Measurements from ENCODE around the gene IFI16.
"Not testable (repeated sequence)": the region's sequence is repeated elsewhere in the genome, so short reads cannot be mapped to it uniquely, and the experiment has no call there.

IFI16 gene

DNA sequence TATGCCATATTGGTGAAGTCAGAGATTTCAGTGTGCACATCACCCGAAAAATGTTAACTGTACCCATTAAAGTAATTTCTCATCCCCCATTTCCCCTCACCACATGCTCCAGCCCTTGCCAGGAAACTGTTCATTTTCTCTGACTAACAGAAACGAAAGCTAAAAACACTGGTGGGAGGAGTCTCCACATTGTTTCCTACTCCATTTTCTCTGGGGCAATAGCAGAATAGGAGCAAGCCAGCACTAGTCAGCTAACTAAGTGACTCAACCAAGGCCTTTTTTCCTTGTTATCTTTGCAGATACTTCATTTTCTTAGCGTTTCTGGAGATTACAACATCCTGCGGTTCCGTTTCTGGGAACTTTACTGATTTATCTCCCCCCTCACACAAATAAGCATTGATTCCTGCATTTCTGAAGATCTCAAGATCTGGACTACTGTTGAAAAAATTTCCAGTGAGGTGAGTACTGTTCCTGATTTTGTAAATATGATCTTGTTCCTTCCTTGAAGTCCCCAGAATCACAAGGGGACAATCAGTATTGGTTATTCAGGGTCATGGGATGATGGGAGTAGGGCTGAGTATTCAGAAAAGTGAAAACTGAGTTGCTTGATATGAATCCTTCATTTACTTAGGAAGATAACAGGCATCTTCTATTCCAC lies at the start of gene IFI16:
Gene IFI16 (plus strand): TSS at position 204 of the 658 bp plus-strand sequence. CDS start 4,774 bp downstream, outside the sequence.
- DNase-seq = no peak

DNA sequence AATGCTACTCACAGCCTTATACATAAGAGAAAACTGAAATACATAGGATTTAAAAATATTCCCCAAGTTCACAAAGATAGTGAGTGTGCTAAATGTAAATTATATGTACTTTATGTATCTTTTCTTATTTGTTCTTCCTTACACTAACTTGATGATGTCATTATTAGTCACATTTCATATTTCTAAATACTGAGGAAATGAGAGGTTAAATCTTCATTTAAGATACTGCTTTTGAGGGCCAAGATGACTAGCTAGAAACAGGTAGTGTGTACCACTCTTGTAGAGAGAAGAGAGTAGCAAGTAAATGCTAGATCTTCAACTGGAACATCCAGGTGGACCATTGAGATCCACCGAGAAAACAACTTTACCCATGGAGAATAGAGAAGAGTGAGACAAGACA lies 48.5 kb upstream of the IFI16 start:
- DNase-seq = no peak

DNA sequence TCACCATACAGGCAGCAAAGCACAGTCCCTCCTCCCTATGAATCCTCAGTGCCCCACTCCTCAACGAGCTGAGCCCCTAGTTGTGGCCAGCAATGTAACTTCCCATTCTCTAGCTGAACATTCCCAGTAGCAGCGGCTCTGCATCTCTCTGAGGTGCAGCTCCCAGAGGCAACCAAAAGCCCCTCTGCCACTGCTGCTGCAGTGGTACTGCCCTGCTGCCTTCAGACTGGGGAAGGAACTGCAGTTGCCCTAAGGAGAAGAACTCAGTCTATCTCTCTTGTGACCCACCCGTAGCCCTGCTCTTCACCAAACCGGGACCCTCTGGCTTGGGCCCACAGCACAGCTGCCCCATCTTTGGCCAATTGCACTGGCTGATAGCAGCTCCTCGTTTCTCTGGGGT lies 46.7 kb upstream of the IFI16 start:
- DNase-seq = no peak

- DNase-seq = no peak
Measured at GRCh38 chr1:158969166-158969565, 40.5 kb upstream of the IFI16 start.

DNA sequence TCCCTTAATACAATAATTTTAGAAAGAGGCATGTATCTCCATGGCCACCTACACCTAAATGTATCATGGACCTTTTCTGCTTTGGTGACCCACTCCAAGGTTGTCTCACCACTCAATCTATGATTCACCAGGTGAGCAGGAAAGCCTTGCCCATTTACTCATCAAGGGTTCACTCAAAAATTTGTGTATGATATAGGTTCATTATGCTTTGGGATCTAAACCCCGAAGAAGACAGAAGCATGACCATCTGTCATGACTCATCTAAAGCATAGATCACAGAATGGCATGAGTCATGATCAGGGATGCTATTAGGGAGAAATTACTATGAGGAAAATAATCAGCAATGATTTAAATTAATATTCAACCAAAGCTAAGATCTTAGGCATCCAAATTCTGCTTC lies 39.9 kb upstream of the IFI16 start:
- DNase-seq = no peak

GRCh38 chr1:158972841-158973240 lies 36.9 kb upstream of the IFI16 start:
- no peak for DNase-seq

DNA sequence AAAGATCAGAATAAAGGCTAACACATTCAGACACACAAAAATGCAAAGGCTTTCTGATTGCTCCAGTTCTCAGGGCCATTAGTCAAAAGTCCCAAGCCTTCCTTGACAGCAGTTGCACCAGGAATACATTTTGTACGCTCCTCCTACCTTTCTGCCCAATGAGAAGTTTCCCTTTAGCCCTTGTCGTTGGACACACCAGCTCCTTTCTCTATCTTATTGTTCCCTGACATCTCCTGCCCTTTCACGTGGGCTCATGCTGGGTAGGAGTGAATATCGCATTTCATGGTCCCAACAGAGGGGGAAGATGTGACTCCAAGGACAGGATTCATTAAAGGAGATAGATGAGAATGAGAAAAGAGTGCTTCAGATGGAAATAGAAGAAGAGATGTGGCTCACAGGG lies 33.5 kb upstream of the IFI16 start:
- DNase-seq = no peak

DNA sequence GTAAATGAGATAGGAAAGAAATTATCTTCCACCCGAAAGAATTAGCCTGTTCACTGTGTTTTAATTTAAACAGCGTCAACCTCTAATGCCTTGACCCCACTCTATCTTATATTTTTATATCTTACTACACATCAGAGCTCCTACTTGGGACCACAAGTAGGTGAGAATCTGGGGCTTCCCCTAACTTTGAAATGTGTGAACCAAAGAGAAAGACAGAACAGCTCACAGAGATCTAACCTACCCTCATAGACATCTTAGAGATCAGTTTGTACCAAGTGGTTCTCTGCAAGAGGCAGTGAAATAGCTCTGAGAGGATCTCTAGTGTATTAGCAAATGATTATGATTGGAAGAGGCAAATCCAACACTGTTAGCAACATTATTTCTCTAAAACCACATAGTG lies 31.0 kb upstream of the IFI16 start:
- DNase-seq = no peak

DNA sequence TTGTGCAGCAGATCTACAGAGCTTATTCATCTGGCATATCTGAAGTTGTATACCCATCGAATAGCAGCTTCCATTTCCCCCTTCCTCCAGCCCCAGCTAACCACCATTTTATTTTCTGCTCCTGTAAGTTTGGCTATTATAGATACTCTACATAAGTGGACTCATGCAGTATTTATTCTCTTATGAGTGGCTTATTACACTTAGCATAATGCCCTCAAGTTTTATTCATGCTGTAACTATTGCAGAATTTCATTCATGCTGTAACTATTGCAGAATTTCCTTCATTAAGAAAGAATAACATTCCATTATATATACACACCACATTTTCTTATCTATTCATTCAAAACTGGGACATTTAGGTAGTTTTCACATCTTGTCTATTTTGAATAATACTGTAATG lies 30.5 kb upstream of the IFI16 start:
- DNase-seq = no peak

DNA sequence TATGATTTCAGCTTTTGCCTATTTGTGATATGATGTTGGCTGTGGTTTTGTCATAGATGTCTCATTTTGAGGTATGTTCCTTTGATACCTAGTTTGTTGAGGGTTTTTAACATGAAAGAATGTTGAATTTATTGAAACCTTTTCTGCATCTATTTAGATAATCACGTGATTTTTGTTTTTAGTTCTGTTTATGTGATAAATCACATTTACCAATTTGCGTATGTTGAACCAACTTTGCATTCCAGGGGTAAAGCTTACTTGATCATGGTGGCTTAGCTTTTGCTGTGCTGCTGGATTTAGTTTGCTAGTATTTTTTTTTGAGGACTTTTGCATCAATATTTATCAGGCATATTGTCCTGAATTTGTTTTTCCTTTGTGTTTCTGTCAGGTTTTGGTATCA lies 26.5 kb upstream of the IFI16 start:
- DNase-seq = no peak

DNA sequence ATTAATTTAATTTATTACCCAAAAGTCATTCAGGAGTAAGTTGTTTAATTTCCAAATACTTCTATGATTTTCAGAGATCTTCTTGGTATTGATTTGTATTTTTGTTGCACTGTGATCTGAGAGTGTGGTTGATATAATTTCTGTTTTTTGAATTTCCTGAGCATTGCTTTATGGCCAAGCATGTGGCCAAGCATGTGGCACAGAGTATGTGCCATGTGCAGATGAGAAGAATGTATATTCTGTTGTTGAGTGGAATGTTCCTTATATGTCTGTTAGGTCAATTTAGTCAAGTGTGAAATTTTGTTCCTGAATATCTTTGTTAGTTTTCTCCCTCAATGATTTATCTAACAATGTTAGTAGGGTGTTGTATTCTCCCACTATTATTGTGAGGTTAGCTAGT lies 25.3 kb upstream of the IFI16 start:
- DNase-seq = no peak

DNA sequence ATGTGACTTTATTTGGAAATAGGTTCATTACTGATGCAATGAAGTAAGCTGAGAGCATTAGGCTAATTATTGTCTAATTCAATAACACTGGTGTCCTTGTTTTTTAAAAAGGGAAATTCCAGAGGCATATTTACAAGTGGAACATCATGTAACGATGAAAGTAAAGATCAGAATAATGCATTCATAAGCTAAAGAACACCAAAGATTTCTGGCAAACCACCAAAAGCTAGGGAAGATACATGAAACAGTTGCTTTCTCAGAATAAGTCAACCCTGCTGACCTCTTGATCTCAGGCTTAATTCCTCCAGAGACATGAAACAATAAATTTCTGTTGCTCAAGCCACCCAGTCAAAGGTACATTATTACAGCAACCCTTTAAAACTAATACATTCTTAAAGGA lies 20.3 kb upstream of the IFI16 start:
- no peak for DNase-seq

DNA sequence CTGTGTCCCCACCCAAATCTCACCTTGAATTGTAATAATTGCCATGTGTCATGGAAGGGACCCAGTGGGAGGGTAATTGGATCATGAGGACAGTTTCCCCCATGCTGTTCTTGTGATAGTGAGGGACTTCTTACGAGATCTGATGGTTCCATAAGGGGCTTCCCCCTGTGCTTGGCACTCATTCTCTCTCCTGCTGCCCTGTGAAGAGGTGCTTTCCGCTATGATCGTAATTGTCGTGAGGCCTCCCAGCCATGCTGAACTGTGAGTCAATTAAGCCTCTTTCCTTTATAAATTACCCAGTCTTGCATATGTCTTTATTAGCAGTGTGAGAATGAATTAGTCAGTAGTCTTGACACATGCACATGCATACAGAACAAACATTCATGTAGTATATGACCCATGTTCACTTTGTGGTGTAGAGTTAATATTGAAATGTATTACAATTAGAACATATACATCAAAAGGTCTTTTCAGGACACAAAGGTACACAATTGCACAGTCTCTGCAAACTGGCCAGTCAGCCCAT lies 16.9 kb upstream of the IFI16 start:
- DNase-seq = no peak

DNA sequence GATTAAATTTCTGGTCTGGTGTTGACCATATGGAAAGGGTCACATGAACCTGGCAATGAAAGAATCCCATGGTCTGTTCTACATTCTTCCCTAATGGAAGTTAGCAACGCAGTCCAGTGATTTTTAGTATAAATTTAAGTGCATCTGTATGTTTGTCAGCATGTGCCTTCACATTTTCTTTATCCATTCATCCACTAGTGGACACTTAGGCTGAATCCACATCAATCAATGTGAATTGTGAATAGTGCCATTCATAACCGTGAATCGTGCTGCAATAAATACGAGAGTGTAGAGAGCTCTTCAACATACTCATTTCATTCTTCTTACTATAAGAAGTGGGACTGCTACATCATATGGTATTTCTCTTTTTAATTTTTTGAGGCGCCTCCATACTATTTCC lies 12.7 kb upstream of the IFI16 start:
- no peak for DNase-seq

- DNase-seq = no peak
Measured at GRCh38 chr1:158998037-158998780, 11.5 kb upstream of the IFI16 start.

GRCh38 chr1:158998781-158999161 lies 10.9 kb upstream of the IFI16 start:
- DNase-seq = peak; percentile 64

DNA sequence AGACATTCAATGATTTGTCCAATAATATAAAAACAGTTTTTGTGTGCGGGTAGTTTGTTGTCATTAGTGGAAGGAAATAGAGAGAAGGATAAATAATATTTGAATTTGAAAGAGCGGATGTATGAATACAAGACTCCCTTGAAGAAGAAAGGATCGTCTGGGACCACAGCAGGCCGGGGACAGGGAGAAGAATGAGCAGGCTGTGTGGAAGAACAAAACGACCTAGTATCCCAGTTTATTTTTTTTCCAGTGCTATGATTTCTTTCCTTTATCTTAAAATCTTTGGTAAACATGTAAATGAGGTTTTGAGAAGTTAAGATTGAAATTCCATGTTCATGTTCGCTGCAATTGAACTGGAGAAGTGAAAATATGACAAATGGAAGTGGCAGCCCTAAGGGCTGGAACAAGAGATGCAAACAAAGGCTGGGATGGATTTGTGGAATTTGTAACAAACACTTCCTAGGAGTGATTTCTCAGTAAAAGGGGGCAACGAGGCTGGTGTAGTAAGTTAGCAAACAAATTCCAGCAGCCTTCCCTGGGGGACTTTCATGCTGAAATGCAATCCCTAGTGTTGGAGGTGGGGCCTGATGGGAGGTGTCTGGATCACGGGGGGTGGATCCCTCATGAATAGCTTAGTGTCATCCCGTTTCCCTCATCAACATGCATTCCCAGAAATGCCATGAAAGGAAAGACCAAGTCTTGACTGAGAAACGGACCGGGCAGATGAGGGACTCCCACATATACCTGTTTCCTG lies 10.2 kb upstream of the IFI16 start:
- no peak for DNase-seq

- DNase-seq = no peak
Measured at GRCh38 chr1:159000070-159000409, 9.7 kb upstream of the IFI16 start.

GRCh38 chr1:159000625-159001024 lies 9.1 kb upstream of the IFI16 start:
- DNase-seq = no peak

DNA sequence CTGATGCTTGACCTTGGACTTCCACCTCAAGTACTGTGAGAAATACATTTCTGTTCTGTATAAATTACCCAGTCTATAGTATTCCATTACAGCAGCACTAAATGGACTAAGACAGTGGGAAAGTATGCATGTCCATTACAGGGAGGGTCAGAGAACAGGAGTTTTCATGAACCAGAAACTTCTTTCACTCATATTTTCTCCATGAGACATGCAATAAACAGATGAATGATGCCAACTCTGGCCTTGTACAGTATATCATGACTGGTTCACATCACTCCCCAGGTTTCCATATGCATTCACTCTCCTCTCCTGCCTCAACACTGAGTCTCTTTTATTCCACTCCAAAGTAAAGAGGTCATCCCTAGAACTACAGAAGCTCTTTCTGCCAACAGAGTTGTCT lies 4.5 kb upstream of the IFI16 start:
- DNase-seq = no peak

DNA sequence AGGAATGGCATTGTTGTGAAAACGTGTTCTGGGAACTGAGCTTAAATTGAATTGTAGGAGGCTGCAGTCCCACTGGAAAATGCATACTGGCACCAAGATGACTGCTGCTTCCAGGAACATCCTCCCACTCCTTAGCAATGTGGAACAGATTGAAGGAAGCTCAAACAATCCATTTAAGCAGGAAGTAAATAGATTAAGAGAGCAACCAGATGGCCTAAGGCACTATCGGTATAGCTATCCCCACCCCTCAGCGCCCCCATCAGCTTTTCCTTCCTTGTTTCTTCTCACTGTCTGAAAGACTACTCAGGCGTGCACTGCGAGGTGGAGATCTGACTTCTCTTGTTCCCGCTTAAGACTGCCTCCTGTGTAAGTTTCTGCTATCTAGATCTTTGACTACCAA lies 4.0 kb upstream of the IFI16 start:
- DNase-seq = no peak

DNA sequence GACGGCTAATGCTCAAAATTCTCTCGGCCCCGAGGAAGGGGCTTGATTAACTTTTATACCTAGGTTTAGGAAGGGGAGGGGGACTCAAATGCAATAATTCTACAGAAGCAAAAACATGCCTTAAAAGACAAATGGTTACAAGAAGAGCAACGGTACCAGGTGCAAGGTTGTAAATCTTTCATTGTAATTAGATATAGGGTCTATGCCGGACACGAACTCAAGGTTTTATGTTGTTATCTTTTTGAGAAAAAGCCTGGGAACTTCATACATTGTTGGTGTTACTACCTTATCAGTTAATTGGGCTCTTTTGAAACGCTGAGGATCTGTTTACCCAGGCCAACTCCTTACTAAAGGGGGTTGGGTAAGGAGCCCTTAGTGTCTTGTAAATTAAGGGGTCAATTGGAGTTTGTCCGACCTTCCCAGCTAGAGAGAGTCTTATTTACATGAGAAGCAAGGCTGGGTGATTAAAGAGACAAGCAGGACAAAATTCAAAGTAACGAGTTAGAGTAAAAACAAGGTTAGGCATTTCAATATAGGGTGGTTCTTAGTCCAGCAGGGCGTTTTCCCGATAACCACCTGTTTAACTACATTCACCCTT lies 3.4 kb upstream of the IFI16 start:
- DNase-seq = not testable (repeated sequence)

GRCh38 chr1:159007726-159008125 lies 2.0 kb upstream of the IFI16 start:
- DNase-seq = no peak

GRCh38 chr1:159008744-159009188 lies 941 bp upstream of the IFI16 start:
- DNase-seq = no peak
